Loucy (cell line): ENCODE results near the gene AASS.

Source experiments
- H2AFZ ChIP-seq: fragments of 200-600 bp; sonication (generic); 2 replicates; pipeline ENCODE4 v1.6.0; 2016; ENCODE audit warnings: antibody characterized with exemption, mild to moderate bottlenecking, low read length, moderate library complexity
- H3F3A ChIP-seq: fragments of 200-600 bp; 2 replicates; pipeline ENCODE4 v1.6.0; 2016; ENCODE audit warnings: antibody characterized with exemption, low read depth, mild to moderate bottlenecking
- H3K27me3 ChIP-seq: fragments of 200-600 bp; sonication (generic); 2 replicates; pipeline ENCODE4 v1.6.1; 2014; ENCODE audit warnings: low read length, mild to moderate bottlenecking; ENCODE audit not compliant: insufficient read depth, poor library complexity, severe bottlenecking
- H3K36me3 ChIP-seq: fragments of 200-600 bp; sonication (generic); 2 replicates; pipeline ENCODE4 v1.6.1; 2016; ENCODE audit warnings: low read length; ENCODE audit not compliant: insufficient read depth
- H3K4me1 ChIP-seq: fragments of 200-600 bp; sonication (generic); 2 replicates; pipeline ENCODE4 v1.5.1; 2014; ENCODE audit warnings: low read length, mild to moderate bottlenecking; ENCODE audit not compliant: insufficient read depth, poor library complexity, severe bottlenecking
- H3K4me2 ChIP-seq: fragments of 200-600 bp; sonication (generic); 2 replicates; pipeline ENCODE4 v1.6.0; 2014; ENCODE audit warnings: antibody characterized with exemption, low read length, low read depth, mild to moderate bottlenecking; ENCODE audit not compliant: poor library complexity, severe bottlenecking
- H3K4me3 ChIP-seq: fragments of 200-600 bp; sonication (generic); 2 replicates; pipeline ENCODE4 v1.5.1; 2014; ENCODE audit warnings: low read length, mild to moderate bottlenecking, mixed read lengths; ENCODE audit not compliant: poor library complexity, severe bottlenecking
- H3K79me2 ChIP-seq: fragments of 200-600 bp; sonication (generic); 2 replicates; pipeline ENCODE4 v1.6.1; 2014; ENCODE audit warnings: low read length; ENCODE audit not compliant: insufficient read depth
- H3K9ac ChIP-seq: fragments of 200-600 bp; sonication (generic); 2 replicates; pipeline ENCODE4 v1.6.0; 2014; ENCODE audit warnings: mild to moderate bottlenecking, low read depth, low read length, moderate library complexity; ENCODE audit not compliant: poor library complexity, severe bottlenecking
- H3K9me2 ChIP-seq: fragments of 200-600 bp; sonication (generic); replicated peaks from 2 replicates; pipeline ENCODE4 v1.6.1; 2016; ENCODE audit warnings: low read depth, low read length, mixed read lengths
- H3K9me3 ChIP-seq: fragments of 200-600 bp; sonication (generic); 2 replicates; pipeline ENCODE4 v1.6.1; 2014; ENCODE audit warnings: mild to moderate bottlenecking, antibody characterized with exemption, low read length, low read depth; ENCODE audit not compliant: insufficient read depth
- H4K20me1 ChIP-seq: fragments of 200-600 bp; sonication (generic); 2 replicates; pipeline ENCODE4 v1.6.0; 2014; ENCODE audit warnings: antibody characterized with exemption, low read length, mild to moderate bottlenecking; ENCODE audit not compliant: insufficient read depth, poor library complexity, severe bottlenecking
- EZH2phosphoT487 ChIP-seq: fragments of 200-600 bp; IDR thresholded peaks from 2 replicates; pipeline ENCODE4 v1.6.1; 2018; ENCODE audit warnings: antibody characterized with exemption, mild to moderate bottlenecking, moderate library complexity, borderline replicate concordance
- TF ChIP-seq, protein P1 (sequence below): fragments of 200-600 bp; sonication (generic); conservative IDR thresholded peaks from 2 replicates; pipeline ENCODE4 v1.5.1; 2014; ENCODE audit warnings: mild to moderate bottlenecking, antibody characterized with exemption, low read length

AASS gene

DNA sequence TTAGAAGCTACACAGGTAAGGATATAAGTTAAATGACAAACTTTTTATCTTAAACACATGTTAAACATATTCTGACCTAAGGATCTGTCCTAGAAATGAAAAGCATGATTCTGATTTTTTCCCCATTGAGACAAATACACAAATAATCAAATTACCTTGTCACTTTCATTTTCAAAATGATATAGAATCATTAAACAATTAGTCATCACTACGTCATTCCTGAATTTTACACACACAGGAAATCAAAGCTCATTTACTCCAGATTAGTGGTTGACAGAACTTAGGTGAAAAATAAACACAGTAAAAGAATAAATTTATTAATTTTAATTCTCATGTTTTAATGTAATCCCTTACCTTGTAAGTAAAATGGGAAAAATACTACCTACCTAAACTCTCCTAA is 89.0 kb downstream of the AASS start:
- no peak for TF ChIP-seq EZH2phosphoT487
- TF ChIP-seq, protein P1, sequence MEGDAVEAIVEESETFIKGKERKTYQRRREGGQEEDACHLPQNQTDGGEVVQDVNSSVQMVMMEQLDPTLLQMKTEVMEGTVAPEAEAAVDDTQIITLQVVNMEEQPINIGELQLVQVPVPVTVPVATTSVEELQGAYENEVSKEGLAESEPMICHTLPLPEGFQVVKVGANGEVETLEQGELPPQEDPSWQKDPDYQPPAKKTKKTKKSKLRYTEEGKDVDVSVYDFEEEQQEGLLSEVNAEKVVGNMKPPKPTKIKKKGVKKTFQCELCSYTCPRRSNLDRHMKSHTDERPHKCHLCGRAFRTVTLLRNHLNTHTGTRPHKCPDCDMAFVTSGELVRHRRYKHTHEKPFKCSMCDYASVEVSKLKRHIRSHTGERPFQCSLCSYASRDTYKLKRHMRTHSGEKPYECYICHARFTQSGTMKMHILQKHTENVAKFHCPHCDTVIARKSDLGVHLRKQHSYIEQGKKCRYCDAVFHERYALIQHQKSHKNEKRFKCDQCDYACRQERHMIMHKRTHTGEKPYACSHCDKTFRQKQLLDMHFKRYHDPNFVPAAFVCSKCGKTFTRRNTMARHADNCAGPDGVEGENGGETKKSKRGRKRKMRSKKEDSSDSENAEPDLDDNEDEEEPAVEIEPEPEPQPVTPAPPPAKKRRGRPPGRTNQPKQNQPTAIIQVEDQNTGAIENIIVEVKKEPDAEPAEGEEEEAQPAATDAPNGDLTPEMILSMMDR, result no peak
- Histone ChIP-seq H3K79me2 (no peaks in the 10 kb centered on the region), H3K27me3 (no peaks in the 10 kb centered on the region), H3K4me3 (no peak overlapping the region), H4K20me1 (no peaks in the 10 kb centered on the region), H3K36me3 (no peaks in the 10 kb centered on the region), H3F3A (no peaks in the 10 kb centered on the region), H3K9me2 (no peaks in the 10 kb centered on the region), H3K9me3 (no peaks in the 10 kb centered on the region), H2AFZ (no peak overlapping the region), H3K9ac (no peak overlapping the region), H3K4me2 (no peak overlapping the region), H3K4me1 (no peaks in the 10 kb centered on the region)

DNA sequence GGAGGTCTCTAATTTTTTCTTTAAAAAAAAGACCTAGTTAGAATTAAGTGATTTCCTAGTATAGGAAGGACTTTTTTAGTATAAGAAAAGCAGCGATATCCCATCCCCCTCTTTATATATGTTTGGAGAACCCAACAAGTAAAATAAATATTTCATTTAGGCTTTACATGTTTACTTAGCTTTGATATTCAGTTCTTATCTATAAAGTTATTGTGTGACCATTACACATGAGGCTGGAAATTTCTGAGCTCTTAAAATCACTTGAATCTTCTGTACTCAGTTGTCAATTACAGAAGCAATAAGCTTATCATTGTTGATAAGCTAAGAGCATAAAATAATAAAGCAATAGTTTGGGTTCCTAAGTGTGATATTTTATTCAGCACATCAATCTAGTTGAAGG is 89.7 kb downstream of the AASS start:
- no peak overlapping the region for H2AFZ ChIP-seq
- TF ChIP-seq, protein P1, result no peak
- TF ChIP-seq EZH2phosphoT487, result no peak

DNA sequence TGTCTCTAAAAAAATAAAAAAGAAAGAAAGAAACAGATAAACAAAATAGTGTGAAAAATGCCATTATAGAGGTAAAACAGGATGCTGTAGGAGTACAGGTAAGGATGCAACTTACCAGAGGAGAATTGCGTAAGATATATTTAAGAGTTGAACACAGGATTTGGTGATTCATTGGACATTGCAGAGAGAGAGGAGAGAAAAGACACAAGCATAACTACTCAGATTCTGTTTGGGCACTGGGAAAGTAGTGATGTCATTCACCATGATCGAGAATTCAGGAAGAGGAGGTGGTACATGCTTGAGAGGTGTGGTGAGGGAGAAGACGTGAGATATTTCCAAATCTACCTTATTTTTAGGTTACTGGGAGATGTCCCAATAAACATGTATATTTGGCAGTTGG is 97.6 kb downstream of the AASS start:
- Histone ChIP-seq H4K20me1 (no peaks in the 10 kb centered on the region), H3K4me1 (no peaks in the 10 kb centered on the region), H3K9me3 (no peaks in the 10 kb centered on the region; the same call in 1 of the 2 replicates), H3K9ac (no peak overlapping the region), H3F3A (no peaks in the 10 kb centered on the region), H3K4me3 (no peak overlapping the region), H3K4me2 (no peak overlapping the region), H2AFZ (no peak overlapping the region), H3K27me3 (no peaks in the 10 kb centered on the region), H3K79me2 (no peaks in the 10 kb centered on the region), H3K36me3 (no peaks in the 10 kb centered on the region), H3K9me2 (no peaks in the 10 kb centered on the region)
- TF ChIP-seq EZH2phosphoT487, result no peak
- TF ChIP-seq, protein P1, result no peak

More for the DNA sequence above, 89.7 kb downstream of the AASS start:
- Histone ChIP-seq H3K27me3 (no peaks in the 10 kb centered on the region), H3K4me1 (no peaks in the 10 kb centered on the region), H3K4me2 (no peak overlapping the region), H3F3A (no peaks in the 10 kb centered on the region), H3K4me3 (no peak overlapping the region), H4K20me1 (no peaks in the 10 kb centered on the region), H3K36me3 (no peaks in the 10 kb centered on the region), H3K79me2 (no peaks in the 10 kb centered on the region), H3K9me2 (no peaks in the 10 kb centered on the region), H3K9me3 (no peaks in the 10 kb centered on the region), H3K9ac (no peak overlapping the region)
